Measurements from ENCODE around the gene FAM162A. TPM values are rescaled to one million over a fixed set of nuclear protein-coding genes. Genes with fewer than 3 reads are reported as not detected.
"Not testable (repeated sequence)": the region's sequence is repeated elsewhere in the genome, so short reads cannot be mapped to it uniquely, and the experiment has no call there.

The FAM162A gene
- total RNA-seq, 1 donor from 2014 or later: 20.6 TPM

DNA sequence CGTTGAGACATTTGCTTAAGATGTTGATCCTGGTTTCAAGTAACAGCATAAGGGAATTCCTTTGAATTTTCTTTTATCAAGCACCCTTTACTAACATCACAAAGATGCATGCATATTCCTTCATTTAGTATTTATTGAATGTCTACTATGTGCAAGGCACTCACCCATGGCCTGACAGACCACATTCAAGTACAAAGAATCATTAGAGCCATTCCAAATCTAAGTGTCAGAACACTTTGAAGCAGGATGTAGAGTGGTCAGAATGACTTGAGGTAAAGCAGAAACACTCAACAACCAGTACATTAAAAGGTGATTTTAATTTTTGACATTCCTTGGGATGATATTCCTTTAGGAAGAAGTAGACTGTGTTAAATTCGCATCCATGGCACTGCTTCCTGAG is 37.9 kb downstream of the FAM162A start:
- DNase-seq: no peak

DNA sequence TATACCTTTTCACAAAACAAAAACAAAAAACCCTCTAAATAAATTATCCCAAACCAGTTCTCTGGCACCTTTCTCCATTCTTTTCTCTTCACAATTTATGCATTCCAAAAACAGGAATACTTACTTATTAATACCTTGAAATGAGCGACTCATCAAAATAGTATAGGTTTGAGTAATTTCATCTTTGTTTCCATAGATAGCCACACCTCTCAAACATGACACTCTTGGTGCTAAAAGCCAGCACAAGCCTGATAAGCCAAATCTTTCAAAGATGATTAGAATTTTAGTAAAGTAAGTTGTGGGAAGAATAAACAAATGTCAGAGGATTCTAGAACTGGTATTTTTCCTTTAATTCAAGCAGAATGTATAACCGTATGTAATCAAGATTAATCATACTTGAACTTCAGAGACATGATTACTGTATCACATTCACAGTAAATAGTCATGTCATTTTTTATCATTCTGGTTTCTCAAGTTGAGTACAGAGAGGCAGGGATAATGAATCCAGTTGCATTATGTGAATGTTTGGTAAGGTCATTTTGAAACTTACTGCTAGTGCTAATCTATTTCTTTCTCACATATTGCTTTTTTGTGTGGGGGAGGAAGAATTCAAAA is 44.0 kb downstream of the FAM162A start:
- DNase-seq: no peak

DNA sequence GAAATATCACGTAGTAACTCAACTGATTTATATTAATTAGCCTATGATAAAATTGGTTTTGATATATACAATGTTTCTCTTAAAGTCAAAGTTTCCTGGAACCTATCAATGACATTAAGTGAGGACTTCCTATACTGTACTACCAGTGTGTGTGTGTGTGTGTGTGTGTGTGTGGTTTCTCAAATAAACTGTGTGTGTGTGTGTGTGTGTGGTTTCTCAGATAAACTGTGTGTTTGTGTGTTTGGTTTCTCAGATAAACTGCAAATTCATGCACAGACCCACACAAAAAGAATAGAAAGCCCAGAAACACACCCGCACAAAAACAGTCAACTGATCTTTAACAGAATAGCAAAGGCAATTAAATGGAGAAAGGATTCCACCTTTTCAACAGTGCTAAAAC is 46.4 kb downstream of the FAM162A start:
- DNase-seq: no peak

DNA sequence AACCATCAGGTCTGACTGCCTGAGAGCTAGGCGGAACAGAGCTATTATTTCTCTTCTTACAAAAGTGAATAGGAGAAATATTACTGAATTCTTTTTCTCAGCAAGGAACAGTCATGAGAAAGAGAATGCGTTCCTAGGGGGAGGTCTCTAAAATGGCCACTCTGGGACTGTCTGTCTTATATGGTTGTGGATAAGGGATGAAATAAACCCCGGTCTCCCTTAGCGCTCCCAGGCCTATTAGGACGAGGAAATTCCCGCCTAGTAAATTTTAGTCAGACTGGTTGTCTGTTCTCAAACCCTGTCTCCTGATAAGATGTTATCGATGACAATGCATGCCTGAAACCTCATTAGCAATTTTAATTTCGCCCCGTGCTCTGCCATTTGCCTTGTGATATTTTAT is 52.0 kb downstream of the FAM162A start:
- no peak for DNase-seq

DNA sequence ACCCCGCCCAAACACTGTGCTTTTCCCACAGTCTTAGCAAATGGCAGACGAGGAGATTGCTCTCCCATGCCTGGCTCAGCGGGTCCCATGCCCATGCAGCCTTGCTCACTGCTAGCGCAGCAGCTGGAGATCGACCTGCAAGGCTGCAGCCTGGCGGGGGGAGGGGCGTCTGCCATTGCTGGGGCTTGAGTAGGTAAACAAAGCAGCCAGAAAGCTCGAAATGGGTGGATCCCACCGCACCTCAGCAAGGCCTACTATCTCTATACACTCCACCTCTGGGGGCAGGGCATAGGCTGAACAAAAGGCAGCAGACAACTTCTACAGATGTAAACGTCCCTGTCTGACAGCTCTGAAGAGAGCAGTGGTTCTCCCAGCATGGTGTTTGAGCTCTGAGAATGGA is 59.1 kb downstream of the FAM162A start:
- DNase-seq: no peak

DNA sequence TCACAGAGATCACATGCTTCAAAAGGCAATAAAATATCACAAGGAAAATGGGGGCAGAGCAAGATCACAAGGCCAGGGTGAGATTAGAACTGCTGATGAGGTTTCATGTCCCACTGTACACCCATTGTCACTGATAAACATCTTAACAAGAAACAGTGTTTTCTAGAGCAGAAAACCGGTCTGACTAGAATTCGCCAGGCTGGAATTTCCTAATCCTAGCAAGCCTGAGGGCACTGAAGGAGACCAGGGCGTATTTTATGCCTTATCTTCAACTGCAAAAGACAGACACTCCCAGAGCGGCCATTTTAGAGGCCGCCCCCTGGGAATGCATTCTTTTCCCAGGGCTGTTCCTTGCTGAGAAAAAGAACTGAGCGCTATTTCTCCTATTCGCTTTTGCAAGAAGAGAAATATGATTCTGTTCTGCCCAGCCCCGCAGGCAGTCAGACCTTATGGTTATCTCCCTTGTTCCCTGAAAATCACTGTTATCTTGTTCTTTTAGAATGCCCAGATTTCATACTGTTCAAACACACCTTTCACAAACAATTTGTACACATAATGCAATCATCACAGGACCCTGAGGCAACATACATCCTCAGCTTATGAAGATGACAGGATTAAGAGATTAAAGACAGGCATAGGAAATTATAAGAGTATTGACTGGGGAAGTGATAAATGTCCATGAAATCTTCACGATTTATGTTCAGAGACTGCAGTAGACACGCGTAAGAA is 59.9 kb downstream of the FAM162A start:
- DNase-seq: not testable (repeated sequence)

DNA sequence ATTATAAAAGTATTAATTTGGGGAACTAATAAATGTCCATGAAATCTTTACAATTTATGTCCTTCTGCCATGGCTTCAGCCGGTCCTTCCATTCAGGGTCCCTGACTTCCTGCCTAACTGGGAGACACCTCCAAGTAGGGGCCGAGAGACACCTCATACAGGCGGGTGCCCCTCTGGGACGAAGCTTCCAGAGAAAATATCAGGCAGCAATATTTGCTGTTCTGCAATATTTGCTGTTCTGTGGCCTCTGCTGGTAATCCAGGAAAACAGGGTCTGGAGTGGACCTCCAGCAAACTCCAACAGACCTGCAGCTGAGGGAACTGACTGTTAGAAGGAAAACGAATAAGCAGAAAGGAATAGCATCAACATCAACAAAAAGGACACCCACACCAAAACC is 60.5 kb downstream of the FAM162A start:
- DNase-seq: not testable (repeated sequence)

DNA sequence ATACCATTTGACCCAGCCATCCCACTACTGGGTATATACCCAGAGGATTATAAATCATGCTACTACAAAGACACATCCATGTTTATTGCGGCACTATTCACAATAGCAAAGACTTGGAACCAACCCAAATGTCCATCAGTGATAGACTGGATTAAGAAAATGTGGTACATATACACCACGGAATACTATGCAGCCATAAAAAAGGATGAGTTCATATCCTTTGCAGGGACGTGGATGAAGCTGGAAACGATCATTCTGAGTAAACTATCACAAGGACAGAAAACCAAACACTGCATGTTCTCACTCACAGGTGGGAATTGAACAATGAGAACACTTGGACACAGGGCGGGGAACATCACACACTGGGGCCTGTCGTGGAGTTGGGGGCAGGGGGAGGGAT is 64.2 kb downstream of the FAM162A start:
- DNase-seq: not testable (repeated sequence)

DNA sequence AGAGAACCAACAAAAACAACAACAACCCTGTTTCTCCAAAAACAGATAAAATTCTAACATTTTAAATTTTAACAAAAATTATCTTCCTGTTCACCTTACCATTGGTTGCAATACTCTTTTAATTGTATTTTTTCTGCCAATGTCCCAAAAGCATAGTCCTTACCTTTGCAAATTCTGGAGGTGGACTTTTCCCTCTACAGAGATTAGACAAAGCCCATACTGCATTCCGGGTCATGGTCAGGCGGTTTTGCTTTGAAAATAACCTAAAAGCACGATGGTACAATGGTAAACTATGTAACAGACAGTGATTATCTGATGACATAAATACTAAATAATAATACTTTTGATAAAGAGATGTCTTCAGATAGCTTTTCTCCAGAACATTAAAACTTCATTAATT is 67.4 kb downstream of the FAM162A start:
- no peak for DNase-seq

DNA sequence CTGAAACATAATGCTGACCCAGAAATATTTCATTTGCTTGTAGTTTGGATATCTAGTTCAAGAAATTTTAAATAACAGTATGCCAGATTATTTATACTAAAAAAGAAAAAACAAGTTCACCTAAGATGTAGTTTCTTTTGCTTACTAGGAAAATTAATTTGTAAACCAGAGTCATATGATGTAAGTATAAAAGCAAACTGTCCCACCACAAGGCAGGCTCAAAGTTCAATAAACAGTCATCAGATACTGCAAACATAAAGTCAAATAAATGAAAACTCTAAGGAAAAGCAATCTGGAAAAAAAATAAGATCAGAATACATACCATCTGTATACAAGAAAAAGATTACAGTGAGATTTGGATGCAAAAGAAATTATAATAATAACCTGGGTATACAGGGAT is 72.1 kb downstream of the FAM162A start:
- no peak for DNase-seq

DNA sequence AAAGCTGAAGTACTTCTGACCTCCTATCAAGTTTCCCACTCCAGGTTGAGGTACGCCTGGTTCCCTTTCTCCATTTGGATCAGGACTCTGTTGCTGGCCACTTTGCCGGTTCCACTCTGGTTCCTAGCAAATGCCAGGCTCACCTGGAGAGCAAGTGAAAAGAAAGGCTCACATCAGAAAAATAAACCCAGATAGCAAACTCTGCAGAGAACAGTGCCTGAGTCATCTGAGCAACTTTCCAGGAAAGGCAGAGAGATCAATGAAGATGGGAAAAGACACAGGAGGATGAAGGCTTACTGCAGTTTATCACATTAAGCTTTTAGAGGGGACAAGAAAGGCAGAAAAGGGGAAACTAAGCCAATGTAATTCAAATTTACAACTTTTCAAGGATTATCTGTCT is 73.7 kb downstream of the FAM162A start:
- no peak for DNase-seq

DNA sequence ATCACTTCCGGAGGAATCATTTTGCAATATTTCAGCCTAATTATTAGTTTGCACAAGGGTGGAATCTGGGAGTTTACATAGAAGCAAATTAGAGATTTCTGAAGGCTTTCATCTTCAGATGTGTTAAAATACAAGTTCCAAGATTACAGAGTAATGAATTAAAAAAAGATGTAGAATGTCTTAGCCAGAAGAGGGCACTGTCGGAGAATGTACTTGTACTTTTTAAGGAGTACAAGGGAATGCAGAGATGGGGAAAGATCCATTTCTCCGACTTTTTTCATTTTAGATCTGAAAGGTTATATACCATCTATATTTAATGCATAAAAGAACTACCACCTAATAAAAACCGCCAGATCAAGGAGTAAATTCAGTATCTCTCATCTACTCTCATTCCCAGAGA is 75.0 kb downstream of the FAM162A start:
- DNase-seq: no peak

DNA sequence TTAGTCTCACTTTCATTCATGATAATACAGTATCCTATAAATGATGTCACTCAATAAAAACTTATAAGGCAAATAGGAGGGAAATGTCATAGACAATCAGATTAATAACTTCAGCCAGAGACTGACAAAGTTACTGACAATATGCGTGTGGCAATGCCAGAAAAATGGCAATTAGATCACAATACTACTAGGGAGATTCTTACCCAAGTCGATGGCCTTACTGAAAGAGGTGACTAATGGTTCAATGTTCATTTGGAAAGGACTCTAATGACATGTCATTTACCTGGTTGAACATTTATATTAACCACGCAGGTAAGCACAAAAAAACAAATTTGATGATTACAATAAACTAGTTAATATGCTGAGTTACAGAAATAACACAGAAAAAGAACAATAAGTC is 77.8 kb downstream of the FAM162A start:
- DNase-seq: no peak

Small RNA genes lying within 50 kb of the gene (small RNA-seq; reads per million reads assigned to genes)
- gene AC083798.1 (ENCODE audit: low replicate concordance): not detected

Other genes starting within 250 kb of the FAM162A start
- not detected for gene CASR, start 200.5 kb upstream of the FAM162A start, total RNA-seq
- 63.8 TPM for gene CSTA, start 58.9 kb upstream of the FAM162A start, total RNA-seq
- gene MIX23, start 951 bp upstream of the FAM162A start, total RNA-seq: 18.9 TPM
- gene WDR5B, start 31.9 kb downstream of the FAM162A start, total RNA-seq: 4.4 TPM
- 29.4 TPM for gene KPNA1, start 130.8 kb downstream of the FAM162A start, total RNA-seq
- gene PARP9, start 180.1 kb downstream of the FAM162A start, total RNA-seq: 12.8 TPM
- gene DTX3L, start 180.2 kb downstream of the FAM162A start, total RNA-seq: 10.6 TPM
- 0.99 TPM for gene PARP15, start 193.5 kb downstream of the FAM162A start, total RNA-seq

Measured in skin of body (tissue), 3 donors.